ENCODE measurements around the gene AP2M1. TPM values are rescaled to one million over a fixed set of nuclear protein-coding genes. Genes with fewer than 3 reads are reported as not detected.
A peak's percentile ranks its signal among the peaks of the same experiment; 100 is the strongest.

Gene AP2M1
- total RNA-seq, 3 donors from 2014 or later: 195 to 240 (median 204) TPM

DNA sequence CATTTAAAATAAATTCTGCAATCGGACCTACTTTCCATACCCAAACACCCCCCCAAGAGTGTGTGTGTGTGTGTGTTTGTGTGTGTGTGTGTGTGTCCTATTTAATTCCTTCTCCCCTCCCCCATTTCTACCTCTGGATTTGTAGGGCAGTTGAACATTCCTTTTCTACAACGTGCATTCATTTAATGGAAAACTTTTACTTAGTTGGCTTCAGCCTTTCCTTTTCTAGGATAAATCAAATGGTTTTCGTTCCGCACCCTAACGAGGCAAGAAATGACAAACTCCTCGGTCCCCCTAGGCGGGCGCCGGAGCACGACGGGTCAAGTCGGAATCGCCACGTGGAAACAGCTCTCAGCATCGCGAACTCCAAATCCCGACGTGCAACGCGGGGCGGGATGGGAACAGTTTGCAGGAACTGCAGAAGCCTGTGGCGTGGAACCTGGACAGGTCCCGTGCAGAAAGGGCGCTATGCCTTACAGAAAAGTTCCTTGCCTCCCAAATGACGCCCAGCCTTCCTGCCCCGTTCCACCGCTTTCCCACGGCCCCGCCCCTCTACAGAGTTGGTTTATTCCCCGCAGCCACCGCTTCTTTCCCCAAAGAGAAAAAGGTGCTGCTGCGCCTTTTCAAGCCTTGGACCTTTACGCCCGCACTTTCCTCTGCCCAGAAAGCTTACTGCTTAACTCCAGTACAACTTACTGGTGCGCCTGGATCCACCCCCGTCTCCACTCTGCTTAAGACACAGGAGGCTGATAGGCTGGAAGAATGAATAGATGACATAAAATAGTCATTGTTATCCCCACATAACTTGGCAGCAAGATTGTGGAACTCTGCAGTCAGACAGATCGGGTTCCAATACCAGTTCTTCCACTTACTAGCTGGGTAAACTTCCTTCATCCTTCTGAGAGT lies 40.6 kb upstream of the AP2M1 start:
- Histone ChIP-seq H3K4me1 (peaks cover 0 to 7% of the 10 kb centered on the region in 2 donors), H3K27ac (peak overlapping the region; percentile 88 to 96), H3K27me3 (no peaks in the 10 kb centered on the region), H3K9me3 (no peaks in the 10 kb centered on the region), H3K36me3 (no peaks in the 10 kb centered on the region), H3K4me3 (peak overlapping the region; percentile 69 to 96 (median 82))
- DNase-seq (ENCODE audit: low spot score in 2 of 2): peak; percentile 70 to 80
- TF ChIP-seq POLR2A (IDR thresholded peaks at IDR 0.05): no peak
- TF ChIP-seq POLR2AphosphoS5 (IDR thresholded peaks at IDR 0.05): peak in 2 of 3 donors; percentile 29 to 37
- TF ChIP-seq CTCF (IDR thresholded peaks at IDR 0.05): no peak
- intact Hi-C loops (cut with DNase I; ENCODE audit: low total_unique reads): no loop called here

DNA sequence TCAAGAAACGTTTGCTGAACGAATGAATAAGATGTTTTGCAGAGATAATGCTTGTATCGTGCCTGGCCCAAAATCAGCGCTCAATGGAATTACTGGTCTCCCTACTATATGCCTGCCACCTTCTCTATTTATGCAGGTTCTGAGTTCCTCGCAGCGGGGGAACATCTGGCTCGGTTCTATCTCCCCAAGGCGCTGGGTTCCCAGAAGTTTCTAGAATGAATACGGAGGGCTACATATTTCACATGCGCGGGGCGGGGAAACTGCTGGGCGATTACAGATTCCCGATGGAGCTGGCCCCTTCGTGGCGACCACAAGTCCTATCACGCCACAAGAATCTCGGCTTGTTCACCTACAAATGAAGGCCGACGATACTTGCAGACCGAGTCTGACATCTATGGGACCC lies 39.9 kb upstream of the AP2M1 start:
- TF ChIP-seq POLR2A (IDR thresholded peaks at IDR 0.05) (no peak), POLR2AphosphoS5 (IDR thresholded peaks at IDR 0.05) (no peak), CTCF (IDR thresholded peaks at IDR 0.05) (no peak)
- Histone ChIP-seq H3K36me3 (no peaks in the 10 kb centered on the region), H3K4me3 (peak overlapping the region; percentile 69 to 96 (median 82)), H3K27ac (peak overlapping the region; percentile 88 to 96), H3K27me3 (no peaks in the 10 kb centered on the region), H3K9me3 (no peaks in the 10 kb centered on the region), H3K4me1 (peaks cover 0 to 7% of the 10 kb centered on the region in 2 donors)
- intact Hi-C loops (cut with DNase I; ENCODE audit: low total_unique reads): no loop called here
- peak; percentile 23 to 52 for DNase-seq (ENCODE audit: low spot score in 2 of 2)

DNA sequence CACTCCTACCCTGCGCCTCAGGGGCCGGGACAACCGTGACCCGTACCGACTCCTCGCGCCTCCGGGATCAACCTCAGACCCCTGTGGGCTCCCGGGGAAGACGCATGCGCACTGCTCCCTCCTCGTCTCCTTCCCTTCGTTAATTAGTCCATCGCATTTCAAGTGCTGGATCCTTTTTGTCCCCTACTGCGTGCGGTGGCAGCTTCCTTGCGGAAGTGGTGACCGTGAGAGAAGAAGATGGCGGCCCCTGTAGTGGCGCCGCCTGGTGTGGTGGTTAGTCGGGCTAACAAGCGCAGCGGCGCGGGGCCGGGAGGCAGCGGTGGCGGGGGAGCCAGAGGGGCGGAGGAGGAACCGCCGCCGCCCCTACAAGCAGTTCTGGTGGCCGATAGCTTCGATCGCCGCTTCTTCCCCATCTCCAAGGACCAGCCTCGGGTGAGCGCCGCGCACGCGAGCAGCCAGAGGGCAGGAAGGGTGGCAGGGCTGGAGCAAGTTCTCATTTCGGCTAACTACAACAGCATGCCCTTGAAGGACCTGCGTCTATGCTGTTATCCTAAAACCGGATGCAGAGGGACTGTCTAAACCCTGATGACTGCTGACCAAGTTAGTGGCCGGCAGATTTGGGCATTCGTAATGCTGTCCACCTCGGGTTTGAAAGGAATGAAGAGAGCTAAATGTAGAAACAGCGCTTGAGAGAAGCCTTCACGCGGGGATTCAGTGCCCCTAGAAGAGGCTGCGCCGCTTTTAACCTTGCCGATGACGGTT lies 39.3 kb upstream of the AP2M1 start, which contains the start of gene EIF2B5:
Gene EIF2B5 (plus strand): TSS at position 210 of the 762 bp plus-strand sequence. CDS start 28 bp downstream, at position 238.
- peak; percentile 67 for TF ChIP-seq POLR2A (IDR thresholded peaks at IDR 0.05)
- peak; percentile 86 to 92 (median 92) for TF ChIP-seq POLR2AphosphoS5 (IDR thresholded peaks at IDR 0.05)
- TF ChIP-seq CTCF (IDR thresholded peaks at IDR 0.05): peak in 2 of 3 donors; percentile 12 to 30
- H3K4me3 ChIP-seq: peak within 1 kb of the TSS; percentile 69 to 96 (median 82)

GRCh38 chr3:184135911-184136260 lies 38.8 kb upstream of the AP2M1 start:
- H3K36me3 ChIP-seq: no peaks in the 10 kb centered on the region
- no peaks in the 10 kb centered on the region for H3K27me3 ChIP-seq
- H3K4me3 ChIP-seq: peak overlapping the region; percentile 69 to 96 (median 82)
- peaks cover 0 to 7% of the 10 kb centered on the region in 2 donors for H3K4me1 ChIP-seq
- DNase-seq (ENCODE audit: low spot score in 2 of 2): no peak
- peak overlapping the region; percentile 88 to 96 for H3K27ac ChIP-seq
- TF ChIP-seq POLR2AphosphoS5 (IDR thresholded peaks at IDR 0.05) (no peak), CTCF (IDR thresholded peaks at IDR 0.05) (no peak), POLR2A (IDR thresholded peaks at IDR 0.05) (no peak)
- H3K9me3 ChIP-seq: no peaks in the 10 kb centered on the region
- intact Hi-C loops (cut with DNase I; ENCODE audit: low total_unique reads): no loop called here

More for the DNA sequence above, 39.3 kb upstream of the AP2M1 start, which contains the start of gene EIF2B5:
- H3K9me3 ChIP-seq: no peaks in the 10 kb centered on the region
- DNase-seq (ENCODE audit: low spot score in 2 of 2): peak; percentile 79 to 85
- H3K27me3 ChIP-seq: no peaks in the 10 kb centered on the region
- intact Hi-C loops (cut with DNase I; ENCODE audit: low total_unique reads): no loop called here
- H3K27ac ChIP-seq: peak within 1 kb of the TSS; percentile 88 to 96
- H3K36me3 ChIP-seq: no peaks in the 10 kb centered on the region
- peaks cover 0 to 7% of the 10 kb centered on the region in 2 donors for H3K4me1 ChIP-seq

Data from breast epithelium (tissue), 4 donors.